ENCODE results near the gene RNLS. TPM values are rescaled to one million over a fixed set of nuclear protein-coding genes. Genes with fewer than 3 reads are reported as not detected.

RNLS gene
- total RNA-seq = 7.1 and 9.7 TPM in 2 replicates

GRCh38 chr10:88582806-88583583 lies at the start of gene RNLS:
Gene RNLS (minus strand): TSS chr10:88583318.
- peak within 1 kb of the TSS; percentile 73 for H3K4me3 ChIP-seq (ENCODE audit: low read depth, low read length)
- peak; percentile 82 for TF ChIP-seq CTCF (conservative IDR thresholded peaks at IDR 0.05; ENCODE audit: low read depth, low read length)
- peak; percentile 12 for DNase-seq (ENCODE audit: low read depth)

GRCh38 chr10:88624840-88625239 lies 41.7 kb upstream of the RNLS start:
- DNase-seq (ENCODE audit: low read depth) = peak; percentile 32
- no peak overlapping the region for H3K4me3 ChIP-seq (ENCODE audit: low read depth, low read length)
- TF ChIP-seq CTCF (conservative IDR thresholded peaks at IDR 0.05; ENCODE audit: low read depth, low read length) = no peak

- DNase-seq (ENCODE audit: low read depth) = no peak
- no peak overlapping the region for H3K4me3 ChIP-seq (ENCODE audit: low read depth, low read length)
- TF ChIP-seq CTCF (conservative IDR thresholded peaks at IDR 0.05; ENCODE audit: low read depth, low read length) = no peak
Observed at GRCh38 chr10:88623835-88624234, 40.7 kb upstream of the RNLS start.

GRCh38 chr10:88620441-88620840 lies 37.3 kb upstream of the RNLS start:
- no peak overlapping the region for H3K4me3 ChIP-seq (ENCODE audit: low read depth, low read length)
- no peak for TF ChIP-seq CTCF (conservative IDR thresholded peaks at IDR 0.05; ENCODE audit: low read depth, low read length)
- DNase-seq (ENCODE audit: low read depth) = no peak

GRCh38 chr10:88618496-88618895 lies 35.4 kb upstream of the RNLS start:
- TF ChIP-seq CTCF (conservative IDR thresholded peaks at IDR 0.05; ENCODE audit: low read depth, low read length) = no peak
- no peak overlapping the region for H3K4me3 ChIP-seq (ENCODE audit: low read depth, low read length)
- DNase-seq (ENCODE audit: low read depth) = no peak

GRCh38 chr10:88617772-88618300 lies 34.7 kb upstream of the RNLS start:
- no peak for TF ChIP-seq CTCF (conservative IDR thresholded peaks at IDR 0.05; ENCODE audit: low read depth, low read length)
- no peak for DNase-seq (ENCODE audit: low read depth)
- H3K4me3 ChIP-seq (ENCODE audit: low read depth, low read length) = no peak overlapping the region

Measured in epithelial cell of proximal tubule (primary cell).